ENCODE measurements around the gene EHBP1. TPM values are rescaled to one million over a fixed set of nuclear protein-coding genes. Genes with fewer than 3 reads are reported as not detected.

Gene EHBP1
- total RNA-seq, 4 donors from 2014 or later: 42.9 to 116 (median 58.3) TPM

DNA sequence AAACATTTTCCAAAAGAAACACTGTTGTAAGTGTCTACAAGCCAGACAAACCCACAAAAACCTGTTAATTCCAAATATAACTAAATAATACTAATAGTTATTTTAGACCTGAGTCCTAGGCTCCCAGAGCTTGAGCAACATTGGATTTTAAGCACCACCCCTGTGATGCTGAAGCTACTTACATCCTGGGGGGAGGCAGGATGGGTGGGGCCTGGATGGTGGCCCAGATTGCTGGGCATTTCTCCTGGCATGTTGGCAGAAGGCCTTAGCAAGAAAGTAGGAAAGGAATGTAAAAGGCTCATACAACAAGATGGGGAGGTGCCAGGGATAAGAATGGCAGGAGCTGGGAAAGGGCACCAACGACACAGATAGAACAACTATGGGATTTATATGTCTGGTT lies 294.4 kb downstream of the EHBP1 start:
- 47% methylated on average over 1 of the region's 1 CpG for WGBS
- H3K4me3 ChIP-seq: no peak overlapping the region
- no peak overlapping the region for H3K27ac ChIP-seq
- H3K36me3 ChIP-seq: peaks cover 34% of the 10 kb centered on the region
- no peak for DNase-seq (ENCODE audit: low spot score in 2 of 2)
- H3K9me3 ChIP-seq: no peaks in the 10 kb centered on the region
- H3K27me3 ChIP-seq: no peaks in the 10 kb centered on the region
- H3K4me1 ChIP-seq: no peaks in the 10 kb centered on the region
- no peak for TF ChIP-seq POLR2A (IDR thresholded peaks at IDR 0.05)
- no peak for TF ChIP-seq EP300 (IDR thresholded peaks at IDR 0.05)
- TF ChIP-seq, protein P1, sequence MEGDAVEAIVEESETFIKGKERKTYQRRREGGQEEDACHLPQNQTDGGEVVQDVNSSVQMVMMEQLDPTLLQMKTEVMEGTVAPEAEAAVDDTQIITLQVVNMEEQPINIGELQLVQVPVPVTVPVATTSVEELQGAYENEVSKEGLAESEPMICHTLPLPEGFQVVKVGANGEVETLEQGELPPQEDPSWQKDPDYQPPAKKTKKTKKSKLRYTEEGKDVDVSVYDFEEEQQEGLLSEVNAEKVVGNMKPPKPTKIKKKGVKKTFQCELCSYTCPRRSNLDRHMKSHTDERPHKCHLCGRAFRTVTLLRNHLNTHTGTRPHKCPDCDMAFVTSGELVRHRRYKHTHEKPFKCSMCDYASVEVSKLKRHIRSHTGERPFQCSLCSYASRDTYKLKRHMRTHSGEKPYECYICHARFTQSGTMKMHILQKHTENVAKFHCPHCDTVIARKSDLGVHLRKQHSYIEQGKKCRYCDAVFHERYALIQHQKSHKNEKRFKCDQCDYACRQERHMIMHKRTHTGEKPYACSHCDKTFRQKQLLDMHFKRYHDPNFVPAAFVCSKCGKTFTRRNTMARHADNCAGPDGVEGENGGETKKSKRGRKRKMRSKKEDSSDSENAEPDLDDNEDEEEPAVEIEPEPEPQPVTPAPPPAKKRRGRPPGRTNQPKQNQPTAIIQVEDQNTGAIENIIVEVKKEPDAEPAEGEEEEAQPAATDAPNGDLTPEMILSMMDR (IDR thresholded peaks at IDR 0.05): no peak
- no peak for TF ChIP-seq POLR2AphosphoS5 (IDR thresholded peaks at IDR 0.05)

DNA sequence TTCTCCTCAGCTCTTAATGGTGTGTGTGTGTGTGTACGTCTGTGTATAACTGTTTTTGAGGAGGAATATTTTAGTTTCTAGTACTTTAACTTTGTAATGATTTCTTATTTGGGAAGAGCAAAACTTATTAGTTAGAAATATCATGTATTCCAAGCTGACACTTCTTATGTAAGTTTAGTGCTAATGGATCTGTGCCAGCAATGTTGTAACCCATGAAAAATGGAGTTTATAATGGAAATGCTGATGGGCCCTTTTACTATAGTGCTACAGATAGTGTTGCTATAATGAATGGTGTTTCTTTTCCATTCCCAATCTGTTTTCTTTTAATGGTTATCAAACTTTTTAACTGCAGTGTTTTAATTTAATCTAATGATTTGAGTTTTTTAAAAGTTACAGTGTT lies 295.3 kb downstream of the EHBP1 start:
- 93% methylated on average over 1 of the region's 1 CpG for WGBS
- Histone ChIP-seq H3K27me3 (no peaks in the 10 kb centered on the region), H3K9me3 (no peaks in the 10 kb centered on the region), H3K27ac (no peak overlapping the region), H3K4me1 (no peaks in the 10 kb centered on the region), H3K36me3 (peaks cover 33% of the 10 kb centered on the region), H3K4me3 (no peak overlapping the region)
- DNase-seq (ENCODE audit: low spot score in 2 of 2): no peak
- no peak for TF ChIP-seq POLR2AphosphoS5 (IDR thresholded peaks at IDR 0.05)
- TF ChIP-seq EP300 (IDR thresholded peaks at IDR 0.05): no peak
- TF ChIP-seq, protein P1 (IDR thresholded peaks at IDR 0.05): no peak
- no peak for TF ChIP-seq POLR2A (IDR thresholded peaks at IDR 0.05)

- Histone ChIP-seq H3K36me3 (peaks cover 26% of the 10 kb centered on the region), H3K4me1 (no peaks in the 10 kb centered on the region), H3K27me3 (no peaks in the 10 kb centered on the region), H3K4me3 (no peak overlapping the region), H3K9me3 (no peaks in the 10 kb centered on the region), H3K27ac (no peak overlapping the region)
- no peak for DNase-seq (ENCODE audit: low spot score in 2 of 2)
- TF ChIP-seq POLR2A (IDR thresholded peaks at IDR 0.05) (no peak), POLR2AphosphoS5 (IDR thresholded peaks at IDR 0.05) (no peak), EP300 (IDR thresholded peaks at IDR 0.05) (no peak)
- TF ChIP-seq, protein P1 (IDR thresholded peaks at IDR 0.05): no peak
Observed at GRCh38 chr2:63001576-63001975, 296.1 kb downstream of the EHBP1 start.

DNA sequence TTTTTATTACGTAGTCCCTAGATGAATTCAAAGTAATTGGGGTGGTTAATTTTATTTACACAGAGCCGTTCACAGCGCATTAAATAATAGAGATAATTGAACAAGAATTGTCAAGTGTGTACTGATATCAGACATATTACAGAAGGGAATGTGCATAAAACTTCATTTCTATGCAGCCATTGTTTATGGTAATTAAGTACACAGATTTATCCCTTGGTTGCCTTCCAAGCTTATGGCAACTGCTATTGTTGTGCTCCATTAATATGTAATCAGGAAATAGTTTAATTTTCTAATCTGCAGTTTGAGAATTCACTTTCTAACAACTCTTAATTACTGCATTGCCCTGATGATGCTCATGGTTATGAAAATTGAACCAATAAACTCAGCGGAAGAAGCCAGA lies 297.8 kb downstream of the EHBP1 start:
- DNase-seq (ENCODE audit: low spot score in 2 of 2): no peak
- Histone ChIP-seq H3K27ac (no peak overlapping the region), H3K9me3 (no peaks in the 10 kb centered on the region), H3K4me3 (no peak overlapping the region), H3K4me1 (no peaks in the 10 kb centered on the region), H3K36me3 (peaks cover 15% of the 10 kb centered on the region), H3K27me3 (no peaks in the 10 kb centered on the region)
- 92% methylated on average over 4 of the region's 4 CpGs for WGBS
- TF ChIP-seq EP300 (IDR thresholded peaks at IDR 0.05) (no peak), POLR2A (IDR thresholded peaks at IDR 0.05) (no peak), POLR2AphosphoS5 (IDR thresholded peaks at IDR 0.05) (no peak)
- TF ChIP-seq, protein P1 (IDR thresholded peaks at IDR 0.05): no peak

DNA sequence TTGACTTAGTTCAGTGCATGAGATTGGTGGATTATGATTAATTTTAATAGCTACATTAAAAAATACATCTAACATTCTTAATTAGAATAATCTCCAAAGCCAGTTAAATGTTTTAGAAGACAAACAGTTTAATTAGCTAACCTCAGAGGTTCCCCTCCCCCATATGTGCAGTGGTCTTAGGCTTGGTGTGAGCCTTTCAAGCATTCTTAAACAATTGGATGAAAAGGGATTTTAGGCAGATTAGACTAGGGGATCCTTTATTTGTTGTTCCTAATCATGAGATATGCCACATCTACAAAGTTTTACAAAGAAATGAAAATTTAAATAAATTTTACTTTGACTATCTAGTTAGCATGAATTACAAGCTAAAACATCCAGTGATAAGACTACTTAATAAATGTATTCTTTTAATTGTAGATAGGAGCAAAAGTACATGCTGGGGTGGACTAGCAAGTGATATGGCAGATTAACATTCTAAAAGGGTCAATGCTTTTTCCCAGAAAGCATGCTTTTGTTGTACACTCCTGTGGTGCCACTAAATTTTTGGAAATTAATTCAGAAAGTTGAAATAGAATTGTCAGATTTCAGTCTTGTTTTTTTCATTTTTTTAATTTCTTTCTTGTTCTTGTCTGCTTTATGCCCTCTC lies 302.4 kb downstream of the EHBP1 start:
- no peak for DNase-seq (ENCODE audit: low spot score in 2 of 2)
- no peak overlapping the region for H3K4me3 ChIP-seq
- TF ChIP-seq EP300 (IDR thresholded peaks at IDR 0.05): no peak
- TF ChIP-seq, protein P1 (IDR thresholded peaks at IDR 0.05): no peak
- TF ChIP-seq POLR2AphosphoS5 (IDR thresholded peaks at IDR 0.05): no peak
- TF ChIP-seq POLR2A (IDR thresholded peaks at IDR 0.05): no peak

More for the DNA sequence above, 302.4 kb downstream of the EHBP1 start:
- Histone ChIP-seq H3K27ac (no peak overlapping the region), H3K27me3 (no peaks in the 10 kb centered on the region), H3K36me3 (peaks cover 3% of the 10 kb centered on the region), H3K9me3 (no peaks in the 10 kb centered on the region), H3K4me1 (no peaks in the 10 kb centered on the region)

Measured in suprapubic skin (tissue), 4 donors.